HG02981 (cell line): ENCODE measurements around the gene CABP4.

Experiments used
- ATAC-seq: cut with Tn5 transposase; IDR thresholded peaks from one replicate; pipeline ENCODE4 v1.9.1; 2021; ENCODE audit warnings: mild to moderate bottlenecking, moderate library complexity; ENCODE audit not compliant: unreplicated experiment

Gene CABP4

DNA sequence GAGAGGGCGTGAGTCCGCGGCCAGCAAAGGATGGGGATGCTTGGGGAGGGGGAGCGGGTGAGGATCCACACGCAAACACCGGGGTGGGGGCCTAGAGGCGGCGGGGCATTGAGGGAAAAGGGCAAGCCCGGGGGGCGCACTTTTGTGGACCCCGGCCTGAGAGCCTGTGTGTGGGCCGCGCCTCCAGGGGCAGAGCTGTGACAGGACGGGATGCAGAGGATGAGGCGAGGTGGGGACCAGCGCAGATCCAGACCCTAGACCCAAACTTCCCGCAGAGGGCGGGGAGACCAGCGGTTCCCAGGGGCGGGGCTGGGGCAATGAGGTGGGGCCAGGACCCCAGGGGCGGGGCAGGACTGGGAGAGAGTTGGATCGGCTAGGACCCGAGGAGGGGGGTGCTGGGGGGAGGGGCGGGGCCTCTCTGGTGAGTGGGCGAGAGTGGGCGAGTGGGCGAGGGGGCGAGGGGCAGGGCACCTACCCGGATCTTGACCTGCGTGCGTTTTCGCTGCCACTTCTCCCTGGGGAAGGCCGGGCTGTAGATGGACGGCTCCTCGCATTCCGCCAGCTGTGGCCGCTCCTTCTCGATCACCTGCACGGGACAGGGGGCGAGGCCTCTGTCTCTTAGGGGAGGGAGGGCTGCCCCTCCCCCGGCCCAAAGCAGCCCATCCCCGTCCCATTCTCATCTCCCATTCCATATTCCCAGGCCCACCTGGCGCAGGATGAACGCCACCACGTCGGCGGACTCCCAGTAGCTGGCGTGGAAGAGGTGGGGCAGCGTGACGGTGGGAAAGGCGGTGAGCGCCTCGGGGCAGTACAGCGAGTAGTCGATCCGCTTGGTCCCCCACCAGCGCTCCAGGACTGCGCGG lies 39.4 kb downstream of the CABP4 start:
- ATAC-seq, result no peak

DNA sequence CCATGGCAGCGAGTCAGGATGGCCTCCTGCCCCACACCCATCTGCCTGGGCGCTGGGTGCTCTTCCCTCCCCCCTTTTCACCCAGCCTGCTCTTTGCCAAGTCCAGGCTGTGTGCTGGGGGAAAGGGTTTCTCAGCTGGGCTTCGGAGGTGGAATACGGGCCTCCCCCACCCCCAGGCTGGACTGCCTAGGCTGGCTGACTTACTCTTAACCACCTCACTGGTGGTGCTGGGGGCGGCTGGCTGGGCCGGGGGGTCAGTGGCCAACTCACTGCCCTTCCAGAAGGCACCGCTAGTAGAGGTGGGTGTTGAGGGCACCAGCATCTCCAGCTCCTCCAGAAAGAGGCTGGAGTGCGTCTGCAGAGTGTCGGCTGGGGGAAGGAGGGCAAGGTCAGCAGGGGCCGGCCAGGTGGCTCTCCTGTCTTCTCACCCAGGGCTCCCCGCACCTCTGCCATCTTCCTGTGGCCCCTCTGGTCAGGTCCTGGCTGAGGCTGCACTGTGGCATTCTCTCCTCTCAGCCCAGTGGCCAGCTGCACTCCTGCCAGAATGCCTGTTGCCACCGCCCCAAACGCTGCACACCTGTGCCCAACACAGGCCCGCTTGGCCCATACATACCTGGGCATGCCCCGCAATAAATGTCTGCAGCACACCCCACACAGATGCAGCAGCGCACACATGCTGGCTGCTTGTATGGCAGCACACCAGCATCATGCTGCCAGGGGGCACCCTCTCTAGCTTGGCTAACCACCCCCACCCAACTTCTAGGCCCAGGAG lies 40.3 kb downstream of the CABP4 start:
- no peak for ATAC-seq

DNA sequence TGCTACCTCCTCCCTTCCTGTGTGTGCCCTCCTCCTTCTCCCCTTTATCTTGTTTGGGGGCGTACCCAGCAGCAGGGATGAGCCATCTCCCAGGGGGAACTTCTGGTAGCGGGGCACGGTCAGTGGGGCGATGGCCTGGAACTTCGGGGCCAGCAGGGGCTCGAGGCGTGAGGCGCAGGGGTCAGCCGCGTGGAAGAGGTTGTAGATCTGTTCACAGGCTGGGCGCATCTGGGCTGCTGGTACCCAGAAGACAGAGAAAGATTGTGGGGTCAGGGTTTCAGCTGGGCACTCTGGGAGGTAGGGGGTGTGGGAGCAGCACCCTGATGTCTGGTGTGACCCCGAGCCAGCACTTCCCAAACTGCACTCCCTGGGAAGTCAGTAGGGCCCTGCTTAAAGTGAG lies 41.0 kb downstream of the CABP4 start:
- no peak for ATAC-seq

DNA sequence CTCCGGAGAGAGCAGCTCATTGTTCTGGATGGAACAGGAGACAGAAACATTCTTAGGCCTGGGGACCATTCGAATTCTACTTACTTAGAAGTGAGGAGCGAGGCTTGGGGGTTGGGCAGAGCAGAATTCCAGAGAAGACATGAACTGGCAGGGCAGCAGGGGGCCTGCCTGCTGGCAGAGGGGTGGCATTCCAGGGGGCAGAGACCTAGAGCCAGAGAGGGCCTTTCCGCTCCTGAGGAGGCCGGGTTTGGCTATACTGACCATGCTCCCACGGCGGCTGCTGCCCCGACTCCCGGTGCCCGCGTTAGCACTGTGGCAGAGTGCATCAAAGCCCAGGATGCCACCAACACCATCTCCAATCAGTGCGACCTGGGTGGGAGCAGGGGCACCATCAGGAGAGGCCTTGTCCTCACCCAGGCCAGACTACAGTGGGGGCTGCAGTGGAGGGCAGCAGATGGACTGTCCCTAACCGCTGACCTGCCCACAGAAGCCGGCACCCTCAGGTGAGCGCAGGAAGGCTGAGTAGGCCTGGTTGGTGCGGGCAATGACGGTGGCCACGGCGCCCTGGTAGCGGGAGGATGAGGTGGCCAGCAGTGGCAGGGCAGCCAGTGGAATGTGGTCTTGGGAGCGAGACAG lies 42.6 kb downstream of the CABP4 start:
- ATAC-seq, result no peak

GRCh38 chr11:67498544-67498972 lies 43.4 kb downstream of the CABP4 start:
- ATAC-seq, result no peak

- no peak for ATAC-seq
Measured at GRCh38 chr11:67499808-67500483, 44.8 kb downstream of the CABP4 start.

DNA sequence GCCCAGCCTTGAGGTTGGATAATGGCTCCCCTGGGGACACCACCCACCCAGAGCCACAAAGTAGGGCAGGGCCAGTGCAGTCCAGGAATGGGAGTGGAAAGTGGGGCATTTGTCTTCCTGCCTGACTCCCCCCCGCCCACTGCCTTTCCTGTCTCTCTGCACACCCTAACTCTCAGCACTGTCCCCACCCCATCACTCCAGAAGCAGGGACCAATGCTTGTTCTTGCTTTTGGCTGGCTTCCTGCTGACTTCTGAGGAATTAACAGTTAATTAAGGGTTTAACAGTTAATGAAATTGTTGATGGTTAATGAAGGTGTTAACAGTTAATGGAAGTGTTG lies 45.3 kb downstream of the CABP4 start:
- ATAC-seq, result no peak

DNA sequence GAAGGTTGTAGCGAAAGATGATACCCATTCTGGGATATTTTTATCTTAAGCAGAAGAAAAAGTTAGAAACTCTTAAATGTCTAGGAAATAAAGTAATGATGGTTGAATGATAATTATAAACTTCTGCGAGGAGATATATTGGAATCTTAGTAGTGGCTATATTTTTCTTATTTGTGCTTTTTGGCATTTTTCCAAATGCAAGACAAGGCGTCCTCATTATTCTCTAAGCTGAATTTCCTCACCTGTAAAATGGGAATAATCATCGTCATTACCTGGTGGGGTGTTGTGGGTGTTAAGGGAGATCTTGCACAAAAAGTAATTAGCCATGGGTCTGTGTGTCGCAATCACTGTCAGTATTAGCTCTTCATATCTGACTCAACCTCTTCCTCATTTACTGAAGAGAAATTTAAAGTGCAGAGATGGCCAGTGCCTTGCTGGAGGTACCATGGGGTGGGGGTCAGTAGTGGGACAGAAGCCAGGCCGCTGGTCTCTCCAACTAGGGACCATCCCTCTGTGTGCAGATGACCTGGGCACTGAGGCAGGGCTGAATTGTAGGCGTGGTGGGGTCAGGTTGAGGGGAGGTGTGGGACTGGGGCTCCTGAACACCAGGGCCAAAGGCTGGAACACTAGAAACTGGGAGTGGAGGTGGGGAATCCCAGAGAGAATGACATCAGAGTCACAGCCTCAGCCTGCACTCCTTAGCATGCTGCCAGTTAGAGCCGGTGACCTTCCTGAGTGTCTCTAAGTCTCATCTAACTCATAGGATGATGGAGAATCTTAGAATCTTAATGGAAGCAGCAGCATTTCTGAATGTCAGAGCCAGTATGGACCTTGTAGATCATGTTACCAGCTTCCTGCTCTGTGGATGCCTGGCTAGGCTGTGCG lies 45.9 kb downstream of the CABP4 start:
- no peak for ATAC-seq

DNA sequence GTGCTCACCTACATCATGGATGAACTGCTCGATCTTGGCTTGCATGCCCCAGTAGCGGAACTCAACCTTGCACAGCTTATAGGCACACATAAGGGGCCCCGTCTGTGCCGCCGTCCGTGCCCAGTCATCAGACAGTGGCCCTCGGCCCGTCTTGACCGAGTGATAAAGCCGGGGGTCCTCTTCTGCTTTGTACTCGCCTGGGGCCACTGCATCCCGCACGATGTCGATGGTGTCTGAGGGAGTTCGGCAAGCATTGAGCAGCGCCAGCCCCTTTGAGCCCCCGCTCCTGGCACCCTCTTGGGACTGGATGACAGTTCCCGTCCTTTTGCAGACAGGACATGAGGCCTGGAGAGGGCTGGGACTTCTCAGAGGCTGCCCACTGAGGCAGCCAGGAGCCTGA lies 46.7 kb downstream of the CABP4 start:
- ATAC-seq, result no peak

- ATAC-seq, result no peak
Measured at GRCh38 chr11:67502328-67502979, 47.3 kb downstream of the CABP4 start.

DNA sequence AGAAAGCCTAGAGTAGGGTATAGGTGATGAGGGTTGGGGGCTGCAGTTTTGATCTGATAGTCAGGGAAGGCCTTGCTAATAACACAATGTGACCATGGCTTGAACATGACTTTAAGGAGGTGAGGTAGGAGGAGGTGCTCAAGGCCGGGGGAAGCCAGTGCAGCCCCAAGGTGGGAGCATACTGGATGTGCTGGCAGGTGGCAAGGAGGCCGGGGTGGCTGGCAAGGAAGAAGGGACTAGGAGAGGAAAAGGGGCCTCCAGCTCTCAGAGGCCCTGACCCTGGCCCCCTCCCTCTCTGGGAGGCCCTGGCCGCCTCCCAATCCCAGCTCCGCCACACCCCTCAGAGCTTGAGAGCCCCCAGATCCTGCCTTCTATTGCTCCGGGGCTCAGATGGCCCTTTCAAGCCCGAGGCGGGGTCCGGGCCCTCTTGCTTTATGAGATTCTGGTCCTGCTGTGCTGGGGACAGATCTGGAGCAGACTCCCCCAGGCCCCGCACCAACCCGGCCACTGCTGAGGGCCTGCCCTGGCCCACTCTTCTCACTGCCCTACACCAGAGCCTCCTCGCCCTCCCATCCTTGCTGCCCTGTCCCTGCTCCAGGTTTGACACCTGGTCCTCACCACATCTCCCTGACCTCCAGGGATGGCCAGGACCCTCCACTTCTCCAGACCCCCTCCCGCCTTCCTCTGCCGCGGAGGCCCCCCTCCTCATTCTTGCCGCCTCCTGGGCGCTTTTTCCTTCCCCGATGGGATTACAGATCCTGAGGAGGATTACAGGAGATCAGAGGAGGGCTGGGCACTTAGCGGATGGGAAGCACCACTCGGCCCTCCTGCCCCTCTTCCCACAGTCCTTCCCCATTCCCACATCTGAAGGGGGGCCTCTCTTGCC lies 48.2 kb downstream of the CABP4 start:
- ATAC-seq, result no peak

- no peak for ATAC-seq
Measured at GRCh38 chr11:67504005-67504949, 49.1 kb downstream of the CABP4 start.

DNA sequence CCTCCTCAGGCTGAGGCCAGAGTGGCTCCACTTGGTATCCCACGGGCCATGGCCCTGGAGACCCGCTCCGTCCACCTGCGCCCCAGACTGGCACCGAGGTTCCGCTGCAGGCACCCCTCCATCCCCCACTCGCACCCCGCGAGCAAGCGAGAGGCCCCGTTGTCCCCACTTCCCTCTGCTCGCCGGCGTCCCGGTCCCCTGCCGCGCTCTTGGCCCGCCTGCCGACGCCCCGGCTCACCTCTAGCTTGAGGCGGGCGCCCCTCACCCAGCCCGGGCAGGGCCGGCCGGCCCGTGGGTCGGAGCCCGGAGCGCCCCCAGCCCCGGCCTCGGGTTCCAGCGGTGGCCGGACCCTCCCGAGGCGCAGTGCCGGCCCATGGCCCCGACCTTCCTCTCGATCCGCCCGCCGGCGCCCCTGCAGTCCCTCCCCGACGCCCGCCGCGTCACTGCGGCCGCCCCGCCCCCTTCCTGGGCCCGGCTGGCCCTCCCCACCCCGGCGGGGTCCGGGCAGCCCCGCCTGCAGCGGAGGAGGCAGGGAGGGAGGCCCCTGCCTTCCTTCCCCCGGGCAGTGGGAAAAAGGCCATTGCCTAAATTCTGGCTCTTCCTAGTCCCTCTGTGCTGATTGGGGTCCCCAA lies 49.9 kb downstream of the CABP4 start, which contains the start of gene PITPNM1:
Gene PITPNM1 (minus strand): TSS at position 414 of the 632 bp plus-strand sequence. CDS start 1,183 bp downstream, outside the sequence.
- ATAC-seq, result no peak

DNA sequence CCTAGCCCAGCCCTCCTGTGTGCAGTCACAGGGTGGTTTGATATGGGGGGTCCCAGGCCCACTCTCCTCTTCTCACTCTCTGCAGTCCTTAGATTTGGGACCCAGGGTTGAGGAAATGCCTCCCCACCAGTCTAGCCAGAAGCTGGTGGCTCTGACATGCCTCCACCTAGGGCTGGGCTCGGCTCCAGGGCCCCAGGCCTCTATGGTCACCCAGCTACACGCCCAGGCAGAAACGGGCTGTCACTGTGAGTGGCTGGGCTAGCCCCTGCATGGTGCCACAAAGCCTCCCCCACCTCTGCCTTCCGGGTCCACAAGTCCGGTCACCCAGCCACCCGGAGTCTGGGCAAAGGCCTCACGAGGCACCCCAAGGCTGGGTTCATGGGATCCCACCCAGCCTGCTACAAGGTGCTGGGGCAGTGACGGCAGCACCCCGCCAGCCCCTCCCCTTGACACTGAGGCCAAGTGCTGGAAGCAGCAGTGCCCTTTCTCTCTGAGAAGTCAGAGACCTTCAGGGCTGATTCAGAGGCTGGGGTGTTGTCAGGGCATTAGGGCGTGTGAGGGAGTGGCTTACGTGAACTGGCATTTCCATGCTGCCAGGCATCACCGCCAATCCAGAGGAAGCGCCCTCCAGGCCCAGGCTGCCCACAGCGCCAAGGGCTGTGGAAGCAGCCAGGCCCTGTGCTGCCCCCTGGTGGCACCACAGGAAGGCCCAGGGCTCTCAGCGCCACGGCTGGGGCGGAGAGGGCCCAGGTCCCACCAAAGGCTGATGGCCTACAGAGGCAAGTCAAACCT lies 50.6 kb downstream of the CABP4 start:
- ATAC-seq, result no peak

GRCh38 chr11:67506426-67507051 lies 51.4 kb downstream of the CABP4 start:
- no peak for ATAC-seq
